Loucy (cell line): ENCODE results near the gene WASF2.

Source experiments
- H2AFZ ChIP-seq: fragments of 200-600 bp; sonication (generic); 2 replicates; pipeline ENCODE4 v1.6.0; 2016; ENCODE audit warnings: antibody characterized with exemption, mild to moderate bottlenecking, low read length, moderate library complexity
- H3F3A ChIP-seq: fragments of 200-600 bp; 2 replicates; pipeline ENCODE4 v1.6.0; 2016; ENCODE audit warnings: antibody characterized with exemption, low read depth, mild to moderate bottlenecking
- H3K27me3 ChIP-seq: fragments of 200-600 bp; sonication (generic); 2 replicates; pipeline ENCODE4 v1.6.1; 2014; ENCODE audit warnings: low read length, mild to moderate bottlenecking; ENCODE audit not compliant: insufficient read depth, poor library complexity, severe bottlenecking
- H3K36me3 ChIP-seq: fragments of 200-600 bp; sonication (generic); 2 replicates; pipeline ENCODE4 v1.6.1; 2016; ENCODE audit warnings: low read length; ENCODE audit not compliant: insufficient read depth
- H3K4me1 ChIP-seq: fragments of 200-600 bp; sonication (generic); 2 replicates; pipeline ENCODE4 v1.5.1; 2014; ENCODE audit warnings: low read length, mild to moderate bottlenecking; ENCODE audit not compliant: insufficient read depth, poor library complexity, severe bottlenecking
- H3K4me2 ChIP-seq: fragments of 200-600 bp; sonication (generic); 2 replicates; pipeline ENCODE4 v1.6.0; 2014; ENCODE audit warnings: antibody characterized with exemption, low read length, low read depth, mild to moderate bottlenecking; ENCODE audit not compliant: poor library complexity, severe bottlenecking
- H3K4me3 ChIP-seq: fragments of 200-600 bp; sonication (generic); 2 replicates; pipeline ENCODE4 v1.5.1; 2014; ENCODE audit warnings: low read length, mild to moderate bottlenecking, mixed read lengths; ENCODE audit not compliant: poor library complexity, severe bottlenecking
- H3K79me2 ChIP-seq: fragments of 200-600 bp; sonication (generic); 2 replicates; pipeline ENCODE4 v1.6.1; 2014; ENCODE audit warnings: low read length; ENCODE audit not compliant: insufficient read depth
- H3K9ac ChIP-seq: fragments of 200-600 bp; sonication (generic); 2 replicates; pipeline ENCODE4 v1.6.0; 2014; ENCODE audit warnings: mild to moderate bottlenecking, low read depth, low read length, moderate library complexity; ENCODE audit not compliant: poor library complexity, severe bottlenecking
- H3K9me2 ChIP-seq: fragments of 200-600 bp; sonication (generic); replicated peaks from 2 replicates; pipeline ENCODE4 v1.6.1; 2016; ENCODE audit warnings: low read depth, low read length, mixed read lengths
- H3K9me3 ChIP-seq: fragments of 200-600 bp; sonication (generic); 2 replicates; pipeline ENCODE4 v1.6.1; 2014; ENCODE audit warnings: mild to moderate bottlenecking, antibody characterized with exemption, low read length, low read depth; ENCODE audit not compliant: insufficient read depth
- H4K20me1 ChIP-seq: fragments of 200-600 bp; sonication (generic); 2 replicates; pipeline ENCODE4 v1.6.0; 2014; ENCODE audit warnings: antibody characterized with exemption, low read length, mild to moderate bottlenecking; ENCODE audit not compliant: insufficient read depth, poor library complexity, severe bottlenecking
- EZH2phosphoT487 ChIP-seq: fragments of 200-600 bp; IDR thresholded peaks from 2 replicates; pipeline ENCODE4 v1.6.1; 2018; ENCODE audit warnings: antibody characterized with exemption, mild to moderate bottlenecking, moderate library complexity, borderline replicate concordance
- TF ChIP-seq, protein P1 (sequence below): fragments of 200-600 bp; sonication (generic); conservative IDR thresholded peaks from 2 replicates; pipeline ENCODE4 v1.5.1; 2014; ENCODE audit warnings: mild to moderate bottlenecking, antibody characterized with exemption, low read length

Gene WASF2

DNA sequence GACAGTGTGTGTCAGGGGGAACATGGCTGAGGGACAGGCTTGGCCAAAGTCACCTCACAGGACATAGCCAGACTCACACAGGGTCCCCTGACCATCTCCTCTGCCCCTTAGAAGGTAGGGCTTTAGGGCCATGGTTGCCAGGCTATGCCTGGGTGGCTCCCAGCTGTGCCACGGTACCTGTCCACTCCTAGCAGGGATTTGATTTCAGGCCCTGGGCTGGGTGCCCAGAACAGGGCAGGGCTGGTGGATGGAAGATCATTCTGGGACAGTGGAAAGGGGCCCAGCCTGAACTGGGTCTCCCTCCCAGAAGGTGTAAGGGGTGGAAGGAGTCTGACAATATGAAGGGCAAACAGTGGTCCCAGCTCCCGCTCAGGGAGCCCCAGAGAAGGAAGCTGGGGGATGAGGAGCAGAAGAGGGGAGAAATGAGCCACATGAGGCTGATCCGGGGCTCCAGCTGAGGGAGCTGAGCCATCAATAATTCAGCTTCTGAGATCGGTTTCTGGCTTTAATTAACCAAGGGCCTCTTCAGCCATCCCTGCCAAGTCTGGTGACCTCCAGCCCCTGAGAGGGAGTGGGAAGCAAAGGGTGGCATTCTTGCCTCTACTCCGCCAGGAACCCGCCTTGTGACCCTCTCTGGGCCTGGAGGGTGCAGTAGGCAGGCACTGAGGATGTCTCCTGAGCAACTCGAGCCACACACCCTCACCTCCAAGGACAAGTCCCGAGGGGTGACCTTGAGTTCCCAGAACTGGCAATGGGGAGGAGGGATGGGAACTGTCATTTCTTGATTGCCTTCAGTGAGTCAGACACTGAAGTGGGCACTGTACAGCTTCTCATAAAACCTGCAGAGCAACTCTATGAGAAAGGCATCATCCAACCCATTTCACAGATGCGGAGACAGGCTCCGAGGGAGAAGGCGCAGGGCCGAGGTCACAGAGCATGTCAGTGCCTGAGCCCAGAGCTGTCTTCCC lies 108.9 kb downstream of the WASF2 start:
- Histone ChIP-seq H4K20me1 (no peaks in the 10 kb centered on the region), H3K27me3 (no peaks in the 10 kb centered on the region), H3K9me2 (no peaks in the 10 kb centered on the region), H3K4me1 (no peaks in the 10 kb centered on the region), H3K9ac (no peak overlapping the region), H3K36me3 (no peaks in the 10 kb centered on the region), H3F3A (no peaks in the 10 kb centered on the region), H3K4me3 (no peak overlapping the region), H3K9me3 (no peaks in the 10 kb centered on the region), H3K4me2 (no peak overlapping the region), H2AFZ (no peak overlapping the region; the same call in 1 of the 2 replicates), H3K79me2 (no peaks in the 10 kb centered on the region)
- TF ChIP-seq, protein P1, sequence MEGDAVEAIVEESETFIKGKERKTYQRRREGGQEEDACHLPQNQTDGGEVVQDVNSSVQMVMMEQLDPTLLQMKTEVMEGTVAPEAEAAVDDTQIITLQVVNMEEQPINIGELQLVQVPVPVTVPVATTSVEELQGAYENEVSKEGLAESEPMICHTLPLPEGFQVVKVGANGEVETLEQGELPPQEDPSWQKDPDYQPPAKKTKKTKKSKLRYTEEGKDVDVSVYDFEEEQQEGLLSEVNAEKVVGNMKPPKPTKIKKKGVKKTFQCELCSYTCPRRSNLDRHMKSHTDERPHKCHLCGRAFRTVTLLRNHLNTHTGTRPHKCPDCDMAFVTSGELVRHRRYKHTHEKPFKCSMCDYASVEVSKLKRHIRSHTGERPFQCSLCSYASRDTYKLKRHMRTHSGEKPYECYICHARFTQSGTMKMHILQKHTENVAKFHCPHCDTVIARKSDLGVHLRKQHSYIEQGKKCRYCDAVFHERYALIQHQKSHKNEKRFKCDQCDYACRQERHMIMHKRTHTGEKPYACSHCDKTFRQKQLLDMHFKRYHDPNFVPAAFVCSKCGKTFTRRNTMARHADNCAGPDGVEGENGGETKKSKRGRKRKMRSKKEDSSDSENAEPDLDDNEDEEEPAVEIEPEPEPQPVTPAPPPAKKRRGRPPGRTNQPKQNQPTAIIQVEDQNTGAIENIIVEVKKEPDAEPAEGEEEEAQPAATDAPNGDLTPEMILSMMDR, result no peak
- no peak for TF ChIP-seq EZH2phosphoT487

DNA sequence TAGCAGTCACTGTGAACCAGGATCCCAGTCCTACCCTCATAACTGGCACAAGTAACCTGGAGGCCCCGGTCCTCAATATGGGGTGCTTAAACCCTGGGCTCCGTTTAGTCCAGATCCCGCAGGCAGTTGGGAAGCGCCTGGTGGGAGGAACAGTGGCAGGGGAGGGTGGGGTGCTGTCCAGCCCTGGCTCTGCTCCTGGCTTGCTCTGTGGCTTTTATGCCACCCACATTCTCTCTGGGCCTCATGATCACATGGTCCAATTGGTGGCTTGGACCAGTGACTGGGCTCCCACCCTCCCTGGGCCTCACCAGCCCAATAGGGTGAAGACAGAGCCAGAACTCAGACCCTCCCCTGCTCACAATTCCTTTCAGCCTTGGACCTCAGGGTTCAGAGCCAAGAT lies 109.7 kb downstream of the WASF2 start:
- no peaks in the 10 kb centered on the region for H3K27me3 ChIP-seq
- no peaks in the 10 kb centered on the region for H3K9me3 ChIP-seq
- H2AFZ ChIP-seq, result no peak overlapping the region; the same call in 1 of the 2 replicates
- H3K36me3 ChIP-seq, result no peaks in the 10 kb centered on the region
- no peak overlapping the region for H3K9ac ChIP-seq
- no peaks in the 10 kb centered on the region for H3K4me1 ChIP-seq
- no peak overlapping the region for H3K4me2 ChIP-seq
- no peaks in the 10 kb centered on the region for H3F3A ChIP-seq
- H4K20me1 ChIP-seq, result no peaks in the 10 kb centered on the region
- H3K9me2 ChIP-seq, result no peaks in the 10 kb centered on the region
- H3K79me2 ChIP-seq, result no peaks in the 10 kb centered on the region
- TF ChIP-seq EZH2phosphoT487, result no peak
- TF ChIP-seq, protein P1, result no peak
- no peak overlapping the region for H3K4me3 ChIP-seq

DNA sequence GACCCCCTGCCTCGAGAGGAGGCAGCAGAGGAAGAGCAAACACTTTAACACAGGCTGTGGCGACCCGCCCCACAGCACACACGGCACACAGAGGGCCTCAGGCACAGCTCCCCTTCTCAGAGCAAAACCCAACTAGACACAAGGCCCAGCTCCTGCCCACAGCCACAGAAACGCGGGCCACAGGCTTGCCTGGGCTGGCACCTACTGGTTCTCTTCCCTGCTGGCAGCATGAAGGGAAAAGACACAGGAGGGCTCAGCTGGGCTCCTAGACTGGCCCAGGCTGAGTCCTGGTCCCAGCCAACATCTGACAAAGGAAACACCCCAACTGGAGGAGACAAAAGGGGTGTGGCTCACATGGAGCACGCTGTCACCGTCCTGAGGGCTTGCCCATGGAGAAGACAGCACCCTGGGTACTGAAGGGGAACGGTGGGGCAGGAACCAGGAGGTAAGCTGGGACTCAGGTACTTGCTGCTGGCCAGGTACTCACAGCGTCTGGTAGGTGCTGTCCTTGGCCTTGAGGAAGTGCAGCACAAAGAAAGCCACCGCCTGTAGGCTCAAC lies 110.3 kb downstream of the WASF2 start:
- Histone ChIP-seq H3K4me3 (no peak overlapping the region), H3F3A (no peaks in the 10 kb centered on the region), H3K27me3 (no peaks in the 10 kb centered on the region), H3K9me3 (no peaks in the 10 kb centered on the region), H3K9me2 (no peaks in the 10 kb centered on the region), H4K20me1 (no peaks in the 10 kb centered on the region), H2AFZ (no peak overlapping the region), H3K4me1 (no peaks in the 10 kb centered on the region), H3K79me2 (no peaks in the 10 kb centered on the region), H3K9ac (no peak overlapping the region), H3K4me2 (no peak overlapping the region), H3K36me3 (no peaks in the 10 kb centered on the region)
- no peak for TF ChIP-seq EZH2phosphoT487
- TF ChIP-seq, protein P1, result no peak
